ENCODE data around the gene SNX19.
"Not testable (repeated sequence)": the region's sequence is repeated elsewhere in the genome, so short reads cannot be mapped to it uniquely, and the experiment has no call there.

The SNX19 gene

DNA sequence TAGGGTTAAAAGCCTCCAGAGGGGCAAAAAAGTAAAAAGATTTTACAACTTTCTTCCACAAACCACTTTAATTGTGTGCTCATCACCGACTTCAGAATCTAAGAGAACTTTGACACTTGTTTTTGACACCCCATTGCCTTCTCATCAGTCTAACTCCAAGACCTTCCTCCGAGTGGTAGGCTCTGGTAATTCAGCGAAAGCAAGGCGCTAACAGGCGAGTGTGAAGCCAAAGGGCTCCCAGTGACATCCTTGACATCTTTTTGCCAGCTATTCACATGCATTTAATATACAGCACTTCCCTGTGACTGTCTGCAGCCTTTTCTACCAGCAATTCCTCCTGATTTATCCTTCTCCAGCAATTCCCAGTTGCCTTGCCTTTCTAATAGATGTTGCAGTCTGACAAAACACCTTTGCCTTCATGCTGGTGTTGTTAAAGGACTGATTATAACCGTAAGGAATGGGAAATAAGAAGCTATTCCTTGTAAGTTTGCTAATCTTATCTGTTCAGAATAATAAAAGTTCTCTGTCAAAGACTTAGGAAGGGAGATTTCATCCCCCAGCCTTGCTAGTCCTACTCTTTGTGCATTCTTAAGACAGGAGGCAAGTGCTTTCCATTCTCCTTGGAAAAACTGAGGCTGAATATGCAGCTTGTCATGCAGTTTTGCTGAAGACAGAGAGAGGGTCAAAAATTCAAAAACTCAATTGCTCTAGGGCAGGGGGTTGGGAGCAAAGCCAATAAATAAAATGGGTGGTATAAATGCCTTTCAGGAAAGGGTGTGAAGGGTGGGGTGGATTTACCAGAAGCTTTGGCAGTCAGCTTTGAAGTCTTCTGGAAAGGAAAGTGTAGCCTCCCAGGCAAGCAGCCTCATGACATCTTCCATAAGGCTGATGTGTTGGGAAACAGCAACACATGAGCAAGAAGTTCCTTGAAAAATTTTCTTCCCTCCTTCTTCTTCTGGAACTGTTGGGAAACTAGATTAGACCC, 39.1 kb downstream of the SNX19 start:
- DNase-seq (ENCODE audit: extremely low spot score, insufficient read length, low read depth), result no peak
- no peak for FAIRE-seq

DNA sequence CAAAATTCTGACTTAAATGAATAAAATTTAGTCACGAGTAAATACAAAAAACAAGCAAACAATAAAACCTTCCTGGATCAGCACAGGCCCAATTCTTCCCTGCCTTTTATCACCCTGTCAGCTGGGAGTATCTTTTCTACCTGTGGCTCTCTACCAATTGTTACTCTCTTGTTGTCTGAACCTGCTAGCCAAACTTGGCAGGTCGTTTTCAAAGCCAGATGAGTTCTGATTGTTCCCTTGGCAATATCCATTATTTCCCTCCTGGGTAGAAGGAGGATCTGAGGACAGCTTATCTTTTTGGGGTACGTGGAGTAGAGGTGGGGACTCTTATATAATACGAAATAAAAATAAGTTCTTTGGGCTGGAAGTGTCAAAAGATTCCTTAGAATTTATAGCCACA, 40.2 kb downstream of the SNX19 start:
- no peak for FAIRE-seq
- DNase-seq (ENCODE audit: extremely low spot score, insufficient read length, low read depth), result no peak

- FAIRE-seq (no peak), DNase-seq (ENCODE audit: extremely low spot score, insufficient read length, low read depth) (no peak)
These were observed 41.2 kb downstream of the SNX19 start for GRCh38 chr11:130874955-130875531.

- FAIRE-seq (no peak), DNase-seq (ENCODE audit: extremely low spot score, insufficient read length, low read depth) (no peak)
These were observed 41.9 kb downstream of the SNX19 start for GRCh38 chr11:130874396-130874795.

DNA sequence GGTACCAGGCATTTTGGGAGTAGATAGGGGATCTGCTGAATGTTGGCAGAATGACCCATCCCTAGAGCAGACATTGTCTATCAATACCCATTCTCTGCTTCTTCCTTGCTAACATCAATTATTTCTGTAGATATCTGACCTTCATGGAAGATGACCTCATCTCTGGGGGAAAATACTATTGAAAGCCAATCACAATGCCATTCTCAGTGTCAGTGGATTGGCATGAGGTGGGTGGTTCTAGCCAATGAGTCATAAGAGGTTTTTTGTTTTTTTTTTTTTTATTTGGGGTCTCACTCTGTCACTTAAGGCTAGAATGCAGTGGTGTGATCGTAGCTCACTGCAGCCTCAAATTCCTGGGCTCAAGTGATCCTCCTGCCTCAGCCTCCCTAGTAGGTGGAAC, 42.5 kb downstream of the SNX19 start:
- no peak for DNase-seq (ENCODE audit: extremely low spot score, insufficient read length, low read depth)
- no peak for FAIRE-seq

- DNase-seq (ENCODE audit: extremely low spot score, insufficient read length, low read depth) (no peak), FAIRE-seq (no peak)
These were observed 43.3 kb downstream of the SNX19 start for GRCh38 chr11:130872981-130873380.

DNA sequence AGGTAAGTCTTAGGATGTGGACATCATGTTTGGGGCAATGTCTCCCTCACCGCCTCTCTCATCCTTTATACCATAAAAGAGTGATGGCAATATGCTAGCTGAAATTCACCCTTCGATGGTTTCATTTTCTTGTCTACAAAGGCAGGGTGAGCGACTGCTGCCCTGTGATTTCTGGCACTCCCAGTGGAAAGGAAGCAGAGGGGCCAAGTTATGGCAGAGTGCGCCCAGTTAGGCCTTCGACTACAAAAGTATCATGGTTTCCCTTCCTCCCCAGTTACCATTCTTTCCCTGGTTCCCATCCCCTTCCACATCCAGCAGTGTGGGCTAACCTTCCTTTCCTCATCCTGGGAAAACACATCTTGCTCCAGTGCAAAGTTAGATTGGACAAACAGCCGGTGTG, 43.8 kb downstream of the SNX19 start:
- no peak for FAIRE-seq
- DNase-seq (ENCODE audit: extremely low spot score, insufficient read length, low read depth), result no peak

DNA sequence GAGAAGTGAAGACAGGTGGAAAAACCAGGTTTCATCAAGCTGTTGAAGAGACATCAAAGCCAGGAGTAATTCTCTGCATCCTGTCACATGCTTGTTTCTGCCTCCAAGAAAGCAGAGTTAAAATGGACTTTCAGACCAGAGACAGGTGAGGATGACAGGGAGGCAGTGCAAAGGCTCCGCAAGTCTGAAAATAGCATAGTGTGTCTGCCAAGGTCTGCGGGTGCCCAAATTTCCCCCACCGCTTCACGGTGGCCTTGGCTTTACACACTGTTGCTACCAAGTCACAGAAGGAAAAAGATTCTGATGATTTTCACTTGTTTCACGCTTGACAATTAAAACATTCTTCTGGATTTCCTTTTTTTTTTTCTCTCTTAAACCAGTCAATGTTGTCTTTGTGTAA, 44.2 kb downstream of the SNX19 start:
- FAIRE-seq (no peak), DNase-seq (ENCODE audit: extremely low spot score, insufficient read length, low read depth) (no peak)

- DNase-seq (ENCODE audit: extremely low spot score, insufficient read length, low read depth) (no peak), FAIRE-seq (no peak)
These were observed 44.7 kb downstream of the SNX19 start for GRCh38 chr11:130871616-130872015.

- no peak for DNase-seq (ENCODE audit: extremely low spot score, insufficient read length, low read depth)
- no peak for FAIRE-seq
These were observed 47.4 kb downstream of the SNX19 start for GRCh38 chr11:130868721-130869390.

GRCh38 chr11:130868086-130868710, 48.1 kb downstream of the SNX19 start:
- DNase-seq (ENCODE audit: extremely low spot score, insufficient read length, low read depth) (no peak), FAIRE-seq (no peak)

GRCh38 chr11:130866831-130867230, 49.4 kb downstream of the SNX19 start:
- DNase-seq (ENCODE audit: extremely low spot score, insufficient read length, low read depth), result no peak
- no peak for FAIRE-seq

DNA sequence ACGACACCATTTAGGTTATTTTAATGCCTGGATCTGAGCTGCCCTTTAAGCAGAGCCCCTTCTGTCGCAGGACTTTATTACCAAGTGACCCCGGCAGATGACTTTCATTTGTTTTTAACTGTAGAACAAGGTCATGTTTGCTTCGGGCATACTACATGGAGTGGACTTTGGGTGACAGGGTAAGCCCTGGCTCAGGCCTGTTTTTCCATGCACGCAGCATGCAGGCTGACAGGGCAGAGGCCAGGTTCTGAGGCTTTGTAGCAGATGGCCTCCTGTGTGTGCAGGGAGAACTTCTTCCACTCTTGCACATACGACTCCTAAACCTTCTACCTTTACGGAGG, 50.5 kb downstream of the SNX19 start:
- no peak for FAIRE-seq
- DNase-seq (ENCODE audit: extremely low spot score, insufficient read length, low read depth), result no peak

GRCh38 chr11:130865091-130865773, 51.0 kb downstream of the SNX19 start:
- no peak for FAIRE-seq
- DNase-seq (ENCODE audit: extremely low spot score, insufficient read length, low read depth), result no peak

GRCh38 chr11:130861902-130862860, 54.1 kb downstream of the SNX19 start:
- FAIRE-seq, result peak; percentile 77
- DNase-seq (ENCODE audit: extremely low spot score, insufficient read length, low read depth), result peak; percentile 47

DNA sequence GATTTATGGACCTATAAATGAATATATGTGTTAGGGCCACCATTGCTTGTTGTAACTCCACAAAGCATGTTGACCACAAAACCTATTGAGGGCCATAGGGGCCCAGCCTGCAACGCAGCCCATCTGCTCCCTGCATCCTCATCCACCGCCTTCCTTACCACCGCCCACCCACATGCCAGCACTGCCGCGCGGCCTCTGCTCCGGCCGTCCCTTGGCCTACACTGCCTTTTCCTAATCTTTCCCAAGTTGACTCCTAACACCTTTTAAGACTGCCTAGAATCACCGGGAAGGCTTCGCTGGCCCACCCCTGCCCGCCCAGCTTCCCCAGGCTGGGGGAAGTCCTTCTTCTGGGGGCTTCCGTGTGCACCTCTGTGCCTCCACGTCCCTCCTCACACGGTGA, 55.0 kb downstream of the SNX19 start:
- DNase-seq (ENCODE audit: extremely low spot score, insufficient read length, low read depth) (no peak), FAIRE-seq (no peak)

DNA sequence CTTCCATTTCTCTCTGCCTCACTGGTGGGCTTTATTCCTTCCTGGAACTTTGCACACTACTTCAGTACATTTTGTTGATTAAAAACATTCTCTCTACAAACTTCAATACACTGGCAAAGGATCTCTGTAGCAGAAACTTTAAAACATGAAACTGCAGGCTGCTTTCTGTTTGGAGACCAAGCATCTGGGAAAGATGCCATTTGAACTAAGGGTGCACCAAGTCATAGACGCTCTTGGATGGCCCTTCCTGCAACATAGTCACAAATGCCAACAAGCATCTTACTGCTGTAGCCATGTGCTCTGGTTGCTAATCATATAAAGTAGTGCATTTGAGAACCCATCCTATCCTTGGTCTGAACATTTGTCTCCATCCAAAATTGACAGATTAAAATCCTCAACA, 56.4 kb downstream of the SNX19 start:
- DNase-seq (ENCODE audit: extremely low spot score, insufficient read length, low read depth), result no peak
- no peak for FAIRE-seq

GRCh38 chr11:130858215-130858614, 58.1 kb downstream of the SNX19 start:
- FAIRE-seq (no peak), DNase-seq (ENCODE audit: extremely low spot score, insufficient read length, low read depth) (no peak)

DNA sequence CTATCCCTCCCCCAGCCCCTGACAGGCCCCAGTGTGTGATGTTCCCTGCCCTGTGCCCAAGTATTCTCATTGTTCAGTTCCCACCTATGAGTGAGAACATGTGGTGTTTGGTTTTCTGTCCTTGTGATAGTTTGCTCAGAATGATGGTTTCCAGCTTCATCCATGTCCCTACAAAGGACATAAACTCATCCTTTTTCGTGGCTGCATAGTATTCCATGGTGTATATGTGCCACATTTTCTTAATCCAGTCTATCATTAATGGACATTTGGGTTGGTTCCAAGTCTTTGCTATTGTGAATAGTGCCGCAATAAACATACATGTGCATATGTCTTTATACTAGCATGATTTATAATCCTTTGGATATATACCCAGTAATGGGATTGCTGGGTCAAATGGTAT, 60.6 kb downstream of the SNX19 start:
- not testable (repeated sequence) for FAIRE-seq; DNase-seq (ENCODE audit: extremely low spot score, insufficient read length, low read depth)

All from GM18507 (cell line).